Neural cell (in vitro differentiated cells): ENCODE data around the gene FAM168B.

Experiments used
- EP300 ChIP-seq: fragments of 450-650 bp; conservative IDR thresholded peaks from 2 replicates; pipeline ENCODE4 v1.6.1; 2014; ENCODE audit warnings: antibody characterized with exemption, mild to moderate bottlenecking, moderate library complexity; ENCODE audit not compliant: poor library complexity, severe bottlenecking
- EZH2 ChIP-seq: fragments of 200-600, 300-800 bp; shearing (Covaris generic), sonication (generic); IDR thresholded peaks from 2 replicates; pipeline ENCODE4 v1.6.1; 2014; ENCODE audit warnings: antibody characterized with exemption, low read length, borderline replicate concordance, mild to moderate bottlenecking; ENCODE audit not compliant: insufficient read depth, poor library complexity, severe bottlenecking
- MXI1 ChIP-seq: fragments of 450-650 bp; conservative IDR thresholded peaks from 2 replicates; pipeline ENCODE4 v1.6.1; 2014; ENCODE audit warnings: antibody characterized with exemption, mild to moderate bottlenecking; ENCODE audit not compliant: poor library complexity, severe bottlenecking
- POLR2AphosphoS5 ChIP-seq: IDR thresholded peaks from 2 replicates; pipeline ENCODE4 v1.6.1; 2012
- RAD21 ChIP-seq: fragments of 450-650 bp; conservative IDR thresholded peaks from 2 replicates; pipeline ENCODE4 v1.6.1; 2014; ENCODE audit warnings: antibody characterized with exemption, mild to moderate bottlenecking, moderate library complexity
- SMC3 ChIP-seq: fragments of 450-650 bp; conservative IDR thresholded peaks from 2 replicates; pipeline ENCODE4 v1.6.1; 2014; ENCODE audit warnings: antibody characterized with exemption, mild to moderate bottlenecking, moderate library complexity; ENCODE audit not compliant: poor library complexity
- TAF1 ChIP-seq: IDR thresholded peaks from 2 replicates; pipeline ENCODE4 v1.6.1; 2012; ENCODE audit warnings: low read depth
- TF ChIP-seq, protein P1 (sequence below): fragments of 450-650 bp; IDR thresholded peaks from 2 replicates; pipeline ENCODE4 v1.5.1; 2014; ENCODE audit warnings: antibody characterized with exemption, mild to moderate bottlenecking, moderate library complexity; ENCODE audit not compliant: poor library complexity, severe bottlenecking

DNA sequence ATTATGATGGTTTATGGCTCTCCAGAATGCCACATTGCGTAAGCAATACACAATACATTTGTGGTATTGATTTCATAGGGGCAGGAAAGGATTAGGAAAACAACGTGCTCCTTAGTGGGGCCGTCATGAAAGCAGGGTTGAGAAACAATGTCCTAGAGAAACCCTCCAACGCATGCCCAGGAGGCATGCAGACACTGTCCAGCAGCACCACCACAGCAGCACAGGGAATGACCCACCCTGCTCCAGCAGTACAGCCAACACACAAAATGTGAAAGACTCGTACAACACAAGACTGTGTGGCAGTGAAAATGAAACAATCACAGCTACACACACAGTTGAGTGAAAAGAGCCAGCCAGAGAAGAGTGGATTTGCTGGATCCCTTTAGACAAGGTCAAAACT, 66.3 kb downstream of the FAM168B start:
- no peak for TF ChIP-seq RAD21
- TF ChIP-seq, protein P1, sequence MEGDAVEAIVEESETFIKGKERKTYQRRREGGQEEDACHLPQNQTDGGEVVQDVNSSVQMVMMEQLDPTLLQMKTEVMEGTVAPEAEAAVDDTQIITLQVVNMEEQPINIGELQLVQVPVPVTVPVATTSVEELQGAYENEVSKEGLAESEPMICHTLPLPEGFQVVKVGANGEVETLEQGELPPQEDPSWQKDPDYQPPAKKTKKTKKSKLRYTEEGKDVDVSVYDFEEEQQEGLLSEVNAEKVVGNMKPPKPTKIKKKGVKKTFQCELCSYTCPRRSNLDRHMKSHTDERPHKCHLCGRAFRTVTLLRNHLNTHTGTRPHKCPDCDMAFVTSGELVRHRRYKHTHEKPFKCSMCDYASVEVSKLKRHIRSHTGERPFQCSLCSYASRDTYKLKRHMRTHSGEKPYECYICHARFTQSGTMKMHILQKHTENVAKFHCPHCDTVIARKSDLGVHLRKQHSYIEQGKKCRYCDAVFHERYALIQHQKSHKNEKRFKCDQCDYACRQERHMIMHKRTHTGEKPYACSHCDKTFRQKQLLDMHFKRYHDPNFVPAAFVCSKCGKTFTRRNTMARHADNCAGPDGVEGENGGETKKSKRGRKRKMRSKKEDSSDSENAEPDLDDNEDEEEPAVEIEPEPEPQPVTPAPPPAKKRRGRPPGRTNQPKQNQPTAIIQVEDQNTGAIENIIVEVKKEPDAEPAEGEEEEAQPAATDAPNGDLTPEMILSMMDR: no peak
- TF ChIP-seq TAF1: no peak
- TF ChIP-seq EP300: no peak
- TF ChIP-seq EZH2: no peak
- TF ChIP-seq POLR2AphosphoS5: no peak
- no peak for TF ChIP-seq SMC3
- no peak for TF ChIP-seq MXI1
